Measurements from ENCODE around the gene CAMKK1. TPM values are rescaled to one million over a fixed set of nuclear protein-coding genes. Genes with fewer than 3 reads are reported as not detected.
A peak's percentile ranks its signal among the peaks of the same experiment; 100 is the strongest.

The CAMKK1 gene
- total and polyA plus RNA-seq, 12 donors, result 1.8 to 5.7 (median 3.6) TPM

- Histone ChIP-seq H3K27me3 (no peaks in the 10 kb centered on the region), H3K9me3 (no peaks in the 10 kb centered on the region), H3K4me1 (peaks cover 0 to 6% (median 0%) of the 10 kb centered on the region in 9 donors), H3K4me3 (no peak overlapping the region), H3K36me3 (peaks cover 0 to 60% (median 0%) of the 10 kb centered on the region in 9 donors), H3K27ac (no peak overlapping the region)
- WGBS, 2 donors, result 95 to 98% methylated on average over 9 of the region's 9 CpGs
- DNase-seq (no peak), ATAC-seq (peak in 1 of 8 donors; percentile 6)
- intact Hi-C loops (cut with DNase I), result loop anchor here (1.0 to 10.0 kb wide), 6 partner anchors 66 to 139 kb away; no protein-coding TSS in a partner anchor
- no peak for TF ChIP-seq CTCF (IDR thresholded peaks at IDR 0.05)
Measured at GRCh38 chr17:3935825-3936355, 43.0 kb upstream of the CAMKK1 start.

GRCh38 chr17:3935140-3935542 is 42.3 kb upstream of the CAMKK1 start:
- intact Hi-C loops (cut with DNase I), result loop anchor here (1.0 to 10.0 kb wide), 6 partner anchors 67 to 140 kb away; no protein-coding TSS in a partner anchor
- peak; percentile 71 to 73 for DNase-seq
- TF ChIP-seq CTCF (IDR thresholded peaks at IDR 0.05), result peak; percentile 71 to 83 (median 78)
- H3K27me3 ChIP-seq, result no peaks in the 10 kb centered on the region
- 9 to 18% methylated on average over 10 of the region's 10 CpGs for WGBS, 2 donors
- peaks cover 0 to 6% (median 0%) of the 10 kb centered on the region in 9 donors for H3K4me1 ChIP-seq
- ATAC-seq, result peak; percentile 91 to 98 (median 96)
- H3K27ac ChIP-seq, result no peak overlapping the region
- no peaks in the 10 kb centered on the region for H3K9me3 ChIP-seq
- peaks cover 0 to 61% (median 0%) of the 10 kb centered on the region in 9 donors for H3K36me3 ChIP-seq
- H3K4me3 ChIP-seq, result no peak overlapping the region

GRCh38 chr17:3929764-3930163 is 36.9 kb upstream of the CAMKK1 start:
- Histone ChIP-seq H3K4me1 (peaks cover 0 to 17% (median 7%) of the 10 kb centered on the region in 9 donors), H3K4me3 (no peak overlapping the region), H3K9me3 (no peaks in the 10 kb centered on the region), H3K36me3 (peaks cover 0 to 46% (median 0%) of the 10 kb centered on the region in 9 donors), H3K27me3 (no peaks in the 10 kb centered on the region), H3K27ac (no peak overlapping the region)
- DNase-seq (no peak), ATAC-seq (no peak)
- TF ChIP-seq CTCF (IDR thresholded peaks at IDR 0.05), result no peak
- WGBS, 2 donors, result 93 to 95% methylated on average over 1 of the region's 1 CpG
- intact Hi-C loops (cut with DNase I), result loop anchor here in 1 of 10 donors (10.0 kb wide), 1 partner anchor 145 kb away; no protein-coding TSS in a partner anchor

GRCh38 chr17:3929181-3929580 is 36.3 kb upstream of the CAMKK1 start:
- Histone ChIP-seq H3K27me3 (no peaks in the 10 kb centered on the region), H3K4me3 (no peak overlapping the region), H3K36me3 (peaks cover 0 to 42% (median 0%) of the 10 kb centered on the region in 9 donors), H3K27ac (no peak overlapping the region), H3K4me1 (peaks cover 0 to 20% (median 7%) of the 10 kb centered on the region in 9 donors), H3K9me3 (no peaks in the 10 kb centered on the region)
- no peak for TF ChIP-seq CTCF (IDR thresholded peaks at IDR 0.05)
- ATAC-seq (no peak), DNase-seq (no peak)
- intact Hi-C loops (cut with DNase I), result no loop called here
- WGBS, 2 donors, result 95 to 96% methylated on average over 12 of the region's 12 CpGs
